ENCODE results near the gene RBMS2.
A peak's percentile ranks its signal among the peaks of the same experiment; 100 is the strongest.

Gene RBMS2

DNA sequence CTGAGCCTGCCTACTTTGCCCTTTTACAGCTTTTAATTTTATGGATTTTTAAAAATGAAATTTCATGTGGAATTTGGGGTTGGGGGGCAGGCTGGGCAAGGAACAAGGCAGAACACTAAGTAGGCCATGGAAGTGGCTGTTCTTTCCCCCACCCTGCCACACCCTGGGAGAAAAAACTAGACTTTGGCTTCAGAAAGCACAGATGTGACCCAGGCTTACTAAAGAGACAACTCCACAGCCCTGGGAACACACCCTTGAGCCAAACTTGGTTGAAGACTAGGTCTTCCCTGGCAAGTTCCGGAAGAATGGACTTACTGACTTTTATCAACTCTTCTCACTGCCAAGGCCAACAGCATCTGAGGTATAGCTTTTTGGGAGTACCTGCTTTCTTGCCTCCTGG lies 68.2 kb downstream of the RBMS2 start:
- DNase-seq = no peak

DNA sequence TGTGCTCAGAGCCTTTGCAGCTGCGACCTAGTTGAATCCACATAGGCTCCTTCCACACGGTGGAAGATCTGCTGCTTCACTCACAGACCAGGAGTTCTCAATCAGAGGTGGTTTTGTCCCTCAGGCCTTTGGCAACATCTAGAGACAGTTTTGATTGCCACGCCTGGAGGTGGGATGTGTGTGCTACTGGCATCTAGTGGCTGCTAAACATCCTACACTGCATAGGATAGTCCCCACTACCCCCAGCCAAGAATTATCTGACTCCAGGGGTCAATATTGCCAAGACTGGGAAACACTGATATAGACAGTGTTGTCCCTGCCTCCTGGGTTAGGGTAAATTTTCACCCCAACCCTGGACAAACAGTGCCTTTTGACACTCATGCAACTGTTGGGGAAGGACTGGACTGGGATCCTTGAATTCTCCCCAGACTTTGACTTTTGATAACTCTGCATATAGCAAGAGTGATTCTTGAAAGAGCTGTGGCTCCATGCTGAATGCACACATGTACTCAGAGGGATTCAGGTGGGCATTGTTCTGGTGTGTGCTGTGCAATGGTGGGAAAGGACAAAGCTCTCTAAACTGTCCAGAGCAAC lies 68.7 kb downstream of the RBMS2 start:
- no peak for DNase-seq

- DNase-seq = no peak
Measured at GRCh38 chr12:56591126-56591525, 69.5 kb downstream of the RBMS2 start.

DNA sequence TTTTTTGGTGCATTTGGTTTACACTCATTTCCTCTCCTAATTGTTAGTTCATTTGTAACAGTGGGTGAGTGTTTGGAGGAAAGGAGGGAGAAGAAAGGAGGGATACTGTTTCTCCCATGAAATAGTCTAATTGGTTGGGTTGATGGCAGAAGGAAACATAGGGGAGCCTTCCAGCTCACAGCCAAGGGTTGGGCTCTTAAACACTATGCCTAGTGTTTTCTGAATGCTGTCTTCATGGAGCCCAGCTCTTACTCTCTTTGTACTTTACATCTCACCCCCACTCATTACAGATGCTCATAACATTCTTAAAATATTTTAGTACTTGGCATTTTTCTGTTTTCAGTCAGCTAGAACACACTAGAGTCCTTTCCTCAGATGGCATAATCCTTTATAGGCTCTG lies 70.3 kb downstream of the RBMS2 start:
- no peak for DNase-seq

- DNase-seq = peak; percentile 43
Measured at GRCh38 chr12:56593909-56594621, 72.4 kb downstream of the RBMS2 start.

DNA sequence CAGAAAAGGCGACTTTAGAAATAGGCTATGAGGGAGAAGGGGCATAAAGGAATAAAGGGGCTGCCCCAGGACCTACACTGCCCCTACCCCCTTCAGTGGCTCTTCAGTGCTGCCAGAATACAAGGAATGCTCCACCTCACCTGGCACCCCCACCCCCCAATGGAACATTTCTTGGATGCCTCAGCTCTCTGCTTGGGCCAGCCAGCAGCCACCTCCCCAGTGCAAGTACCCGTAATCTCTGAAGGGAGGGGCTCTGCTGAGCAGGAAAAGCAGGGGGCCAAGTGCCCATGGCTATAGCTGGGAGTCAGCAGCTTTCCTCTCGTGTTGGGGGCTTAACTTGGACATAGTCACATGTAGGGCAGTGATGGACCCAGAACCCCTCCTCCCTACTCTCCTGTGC lies 75.2 kb downstream of the RBMS2 start:
- no peak for DNase-seq

GRCh38 chr12:56599041-56599440 lies 77.4 kb downstream of the RBMS2 start:
- no peak for DNase-seq

DNA sequence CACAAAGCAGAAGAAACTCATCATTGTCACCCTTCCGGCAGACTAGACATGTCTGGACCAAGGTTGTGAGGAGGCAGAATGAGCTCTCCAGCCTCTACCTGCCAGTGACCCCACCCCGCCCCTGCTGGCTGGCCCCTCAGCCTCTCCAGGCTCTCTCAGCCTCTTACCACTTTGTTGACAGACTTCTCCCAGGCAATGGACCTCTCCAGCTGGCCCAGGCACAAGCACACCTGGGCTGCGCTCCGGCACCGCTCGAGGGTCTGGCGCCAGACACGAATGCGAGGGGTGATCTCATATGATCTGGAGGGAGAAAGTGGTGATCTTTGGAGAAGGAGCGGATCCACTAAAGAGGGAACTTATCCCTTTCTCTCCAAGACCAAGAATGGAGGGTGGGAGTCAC lies 78.2 kb downstream of the RBMS2 start:
- DNase-seq = no peak

DNA sequence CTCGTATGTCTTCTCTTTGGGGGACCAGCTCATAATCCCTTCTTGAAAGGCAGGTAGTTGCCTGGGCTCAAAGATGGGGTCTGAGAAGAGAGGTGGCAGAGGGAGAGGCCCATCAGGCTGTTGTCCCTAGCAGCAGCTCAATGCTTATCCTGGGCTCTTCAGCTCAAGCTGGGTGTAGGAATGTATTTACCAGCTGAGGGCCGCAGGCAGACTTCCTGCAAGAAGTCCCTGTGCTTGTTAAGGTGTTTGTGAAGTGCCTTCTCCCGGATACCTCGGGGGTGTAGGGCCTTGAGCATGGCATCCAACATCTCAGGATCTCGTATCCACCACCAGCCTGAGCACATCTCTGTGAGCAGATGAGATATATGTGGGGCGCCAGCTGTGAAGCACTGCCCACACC lies 79.1 kb downstream of the RBMS2 start:
- DNase-seq = no peak

DNA sequence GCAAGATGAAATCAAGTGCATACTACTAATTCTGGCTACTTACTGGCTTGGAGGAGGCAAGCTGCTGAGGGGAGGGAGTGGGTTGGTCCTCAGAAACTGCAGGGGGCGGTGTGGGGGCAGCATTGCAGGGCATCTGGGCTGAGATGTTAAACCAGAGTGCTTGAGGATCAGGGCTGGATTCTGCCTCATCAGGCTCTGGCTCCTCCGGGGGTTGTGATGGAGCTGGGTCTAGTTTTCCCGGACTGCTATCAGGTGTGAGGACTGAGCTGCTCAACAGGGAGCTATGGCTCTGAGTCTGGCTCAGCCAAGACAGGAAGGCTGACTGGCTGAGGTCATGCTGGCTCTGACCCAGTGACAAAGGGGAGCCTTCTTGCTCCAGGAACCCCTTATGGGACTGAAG lies 79.9 kb downstream of the RBMS2 start:
- DNase-seq = peak; percentile 11

DNA sequence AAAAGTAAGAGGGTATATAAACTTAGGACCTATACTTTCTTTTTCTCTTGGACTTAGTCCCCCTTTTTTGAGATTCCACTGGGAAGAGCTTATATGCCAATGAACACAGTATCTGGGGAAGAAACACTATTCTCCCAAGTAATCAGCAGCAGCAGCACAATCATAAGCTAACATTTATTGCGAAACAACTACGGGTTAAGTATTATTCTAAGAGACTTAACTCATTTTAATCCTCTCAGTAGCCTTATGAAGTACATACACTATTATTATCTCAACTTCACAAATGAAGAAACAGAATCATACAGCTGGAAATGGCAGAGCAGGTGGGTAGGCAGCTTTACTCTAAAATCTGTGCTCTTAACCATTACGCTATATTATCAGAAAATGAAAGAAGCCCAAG lies 80.6 kb downstream of the RBMS2 start:
- no peak for DNase-seq

DNA sequence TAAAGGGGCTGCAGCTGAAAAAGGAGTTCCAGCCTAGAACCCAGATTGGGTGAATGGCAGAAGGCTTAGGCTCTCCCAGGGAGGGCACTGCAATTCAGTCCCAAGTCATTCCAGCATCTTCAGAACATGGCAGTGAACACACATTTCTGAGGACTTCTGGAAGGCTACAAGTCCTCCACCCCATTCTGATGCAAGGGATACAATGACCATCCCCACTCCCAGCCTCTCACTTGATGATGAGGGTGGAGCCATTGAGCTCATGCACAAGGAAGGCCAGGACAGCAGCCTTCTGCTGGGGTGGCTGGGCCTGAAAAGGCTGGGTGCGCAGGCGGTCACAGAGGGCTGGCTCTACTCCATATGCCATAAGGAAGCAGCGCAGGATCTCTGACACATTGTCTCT lies 82.7 kb downstream of the RBMS2 start:
- DNase-seq = no peak

DNA sequence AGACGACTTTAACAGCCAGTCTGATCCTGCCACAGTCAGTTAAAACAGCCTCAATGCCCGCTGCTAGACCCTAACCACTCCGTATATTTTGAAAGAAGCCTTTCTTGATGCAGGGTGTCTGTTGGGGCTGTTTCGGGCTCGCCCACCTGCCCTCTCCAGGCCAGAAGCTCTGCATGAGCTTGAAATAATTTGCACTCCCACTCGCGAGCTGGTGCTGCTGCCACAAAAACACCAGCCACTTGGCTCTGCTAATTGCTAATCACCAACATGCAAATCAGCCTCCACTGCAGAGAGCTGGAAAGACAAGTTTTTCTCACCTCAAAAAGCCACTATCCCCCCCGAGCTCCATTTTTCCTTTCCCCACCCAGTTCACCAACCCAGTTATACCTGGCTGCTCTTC lies 93.0 kb downstream of the RBMS2 start:
- DNase-seq = no peak

- no peak for DNase-seq
Measured at GRCh38 chr12:56616244-56616643, 94.6 kb downstream of the RBMS2 start.

DNA sequence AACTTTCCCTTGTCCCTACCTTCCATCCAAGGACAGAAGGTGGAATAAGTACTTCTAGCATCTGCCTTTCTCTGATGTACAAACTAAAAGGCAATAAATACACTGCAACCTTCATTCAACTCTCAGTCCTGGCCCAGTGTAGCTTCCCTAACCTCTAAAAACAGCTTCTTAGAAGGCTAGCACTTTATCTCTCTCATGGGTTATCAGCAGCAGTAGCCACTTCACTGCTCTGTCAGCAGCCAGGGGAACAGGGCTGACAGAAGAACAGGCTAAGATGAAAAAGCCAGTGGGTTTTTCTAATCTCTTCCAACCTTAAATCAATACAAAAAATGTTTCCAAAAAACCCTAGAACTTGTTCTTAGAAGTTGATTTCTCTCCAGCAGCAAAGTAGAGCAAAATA lies 95.3 kb downstream of the RBMS2 start:
- DNase-seq = no peak

DNA sequence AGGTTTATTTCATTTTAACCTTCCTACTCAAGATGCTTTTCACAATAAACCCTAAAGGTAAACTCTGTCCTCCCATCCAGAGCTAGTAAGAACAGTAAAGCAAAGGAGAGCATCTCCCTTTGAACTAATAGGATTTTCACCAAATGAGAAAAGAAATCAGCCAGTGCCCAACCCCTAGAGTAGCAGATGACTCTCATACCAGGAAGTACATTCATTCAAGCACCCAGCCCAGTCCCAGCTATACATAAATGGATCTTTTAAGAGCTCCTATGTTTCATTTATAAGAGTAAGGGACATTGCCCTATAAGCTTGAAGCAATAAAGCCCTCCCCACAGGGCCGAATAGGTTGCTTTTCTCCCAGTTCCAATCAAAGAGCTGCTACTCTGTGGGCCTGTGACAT lies 100.9 kb downstream of the RBMS2 start:
- DNase-seq = no peak

DNA sequence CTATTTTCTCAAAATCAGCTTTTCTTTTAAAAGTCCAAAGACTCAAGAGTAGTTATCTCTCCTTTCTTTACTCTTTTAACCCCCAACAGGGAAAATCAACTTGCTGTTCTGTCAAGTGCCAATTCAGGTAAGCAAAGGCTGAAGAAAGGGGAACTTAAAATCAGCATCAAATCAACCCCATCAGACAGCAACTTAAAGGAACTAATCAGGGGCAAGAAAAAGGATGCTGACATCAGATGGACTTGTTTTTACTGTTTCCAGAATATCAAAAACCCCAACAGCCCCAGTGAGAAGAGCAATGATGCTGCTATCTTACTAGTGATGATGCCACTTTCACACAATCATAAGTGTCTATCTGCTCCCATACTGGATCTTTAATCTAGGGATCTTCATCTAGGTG lies 105.1 kb downstream of the RBMS2 start:
- DNase-seq = no peak

DNA sequence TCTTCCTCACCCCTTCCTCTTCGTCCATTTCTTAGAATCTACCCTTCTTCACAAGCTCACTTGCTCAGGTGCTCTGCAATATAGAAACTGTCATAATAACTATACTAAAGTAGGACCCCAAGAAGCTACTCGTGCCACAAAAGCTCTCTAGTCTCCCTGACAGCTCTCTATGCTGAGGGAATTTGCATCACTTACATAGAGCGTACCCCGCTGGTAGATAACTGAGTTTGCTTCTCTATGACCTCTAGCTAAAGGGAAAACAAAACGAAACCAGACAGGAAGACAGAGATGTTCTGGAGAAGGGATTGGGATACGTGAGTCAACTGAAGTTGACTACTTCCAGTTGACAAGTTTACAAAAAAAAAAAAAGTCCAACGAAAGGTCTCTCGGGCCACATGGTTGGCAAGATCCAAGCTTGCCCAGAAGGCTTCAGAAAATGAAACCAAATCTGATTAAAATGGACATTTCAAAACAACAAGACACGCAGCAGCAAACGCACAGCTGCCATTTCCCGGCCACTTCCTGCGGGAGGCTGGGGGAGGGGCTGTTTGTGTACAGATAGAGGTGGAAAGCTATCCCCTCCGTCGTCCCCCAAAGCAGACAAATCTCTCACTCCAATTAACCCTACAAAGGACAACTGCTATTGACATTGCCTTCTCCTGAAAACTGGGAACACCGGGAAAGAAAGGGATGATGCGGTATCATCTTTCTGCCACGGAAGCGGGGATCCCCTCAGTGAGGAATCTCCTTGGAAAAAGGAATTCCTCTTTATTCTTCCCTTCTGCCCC lies 107.2 kb downstream of the RBMS2 start:
- peak; percentile 57 for DNase-seq

DNA sequence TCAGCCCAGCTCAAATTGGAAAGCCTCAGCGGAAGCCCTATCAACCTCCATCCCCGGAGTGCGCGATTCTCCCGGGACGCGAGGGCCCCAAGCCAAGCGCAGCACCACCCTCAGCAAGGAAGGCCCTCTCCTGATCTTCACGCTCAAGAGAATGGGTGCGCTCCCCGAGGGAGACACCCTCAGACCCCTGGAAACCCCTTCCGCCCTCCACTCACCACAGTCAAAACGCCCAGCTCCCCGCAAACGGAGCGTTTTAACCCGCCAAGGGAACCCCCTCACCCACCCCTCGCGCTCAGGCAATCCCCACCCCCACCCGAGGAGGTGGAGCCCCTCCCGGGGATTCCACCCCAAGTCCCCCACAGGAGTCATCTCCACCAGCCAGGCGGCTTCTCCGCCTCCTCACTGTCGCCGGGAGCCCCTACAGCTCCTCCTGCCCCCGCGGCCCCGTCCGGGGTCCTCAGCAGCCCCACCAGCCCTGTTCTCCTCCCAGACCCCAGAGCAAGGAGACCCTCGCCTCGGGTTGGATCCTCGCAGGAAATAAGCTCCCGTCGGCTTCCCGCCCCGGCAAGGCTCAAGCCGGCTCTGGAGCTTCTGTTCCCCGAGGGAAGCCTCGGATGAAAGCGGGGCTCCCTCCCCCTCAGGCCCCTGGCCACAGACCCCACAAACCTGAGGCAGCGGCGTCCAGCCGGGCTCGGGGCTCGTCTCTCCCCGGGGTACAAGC lies 108.0 kb downstream of the RBMS2 start:
- peak; percentile 37 for DNase-seq

DNA sequence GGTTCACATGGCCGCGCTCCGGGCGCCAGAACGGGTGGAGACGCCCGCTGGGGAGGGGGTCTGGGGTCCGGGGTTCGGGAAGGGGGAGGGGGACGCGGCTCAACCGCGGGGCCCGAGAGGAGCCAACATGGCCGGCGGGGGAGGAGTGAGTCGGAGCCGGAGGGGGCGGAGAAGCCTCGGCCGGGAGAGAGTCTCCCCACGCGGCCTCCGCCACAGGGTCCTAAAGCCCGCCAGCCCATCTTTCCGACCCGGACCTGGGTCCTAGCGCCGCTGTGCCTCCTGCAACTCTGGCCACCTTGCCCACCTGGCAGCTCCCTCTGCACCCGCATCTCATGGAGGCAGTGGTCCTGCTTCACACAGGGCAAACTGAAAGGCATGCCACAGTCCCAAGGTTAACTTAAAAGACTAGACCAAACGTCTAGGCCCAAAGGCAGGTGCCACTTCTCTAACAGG lies 108.6 kb downstream of the RBMS2 start, which contains the start of gene BAZ2A:
Gene BAZ2A (minus strand): TSS at position 147 of the 453 bp plus-strand sequence. CDS start 12,796 bp downstream, outside the sequence.
- DNase-seq = peak; percentile 78

- DNase-seq = peak; percentile 37
Measured at GRCh38 chr12:56631790-56632700, 110.4 kb downstream of the RBMS2 start.

Data from T-helper 9 cell (primary cell).